Measurements from ENCODE around the gene COPS3. TPM values are rescaled to one million over a fixed set of nuclear protein-coding genes. Genes with fewer than 3 reads are reported as not detected.

Gene COPS3
- total RNA-seq, 1 donor from 2014 or later: 125 TPM

- H3K4me1 Mint-ChIP-seq: peaks cover 11% of the 10 kb centered on the region
- no peaks in the 10 kb centered on the region for H3K27me3 Mint-ChIP-seq
- no peak overlapping the region for H3K27ac Mint-ChIP-seq
- H3K36me3 Mint-ChIP-seq (ENCODE audit: low read depth): peaks cover 23% of the 10 kb centered on the region
- intact Hi-C loops (cut with micrococcal nuclease): loop anchor here (5.0 kb wide), 1 partner anchor 74 kb away; the partner anchor contains the start of gene COPS3
- H3K4me3 Mint-ChIP-seq: no peak overlapping the region
- no peak for DNase-seq
- no peaks in the 10 kb centered on the region for H3K9me3 Mint-ChIP-seq
Measured at GRCh38 chr17:17207998-17208397, 73.0 kb downstream of the COPS3 start.

- Mint-ChIP-seq H3K9me3 (no peaks in the 10 kb centered on the region), H3K27me3 (no peaks in the 10 kb centered on the region), H3K27ac (peak overlapping the region; percentile 42), H3K4me3 (peak overlapping the region; percentile 60), H3K4me1 (peaks cover 11% of the 10 kb centered on the region), H3K36me3 (ENCODE audit: low read depth) (peaks cover 26% of the 10 kb centered on the region)
- DNase-seq: no peak
- intact Hi-C loops (cut with micrococcal nuclease): loop anchor here (5.0 kb wide), 1 partner anchor 75 kb away; the partner anchor contains the start of gene COPS3
Measured at GRCh38 chr17:17206913-17207335, 74.1 kb downstream of the COPS3 start.

GRCh38 chr17:17206124-17206912 is 74.7 kb downstream of the COPS3 start, which contains the start of gene PLD6:
TSS of gene PLD6 (minus strand) at chr17:17206333. CDS start at chr17:17206286, 47 bp downstream.
- intact Hi-C loops (cut with micrococcal nuclease): loop anchor here (5.0 kb wide), 1 partner anchor 76 kb away; the partner anchor contains the start of gene COPS3
- H3K4me1 Mint-ChIP-seq: peaks cover 11% of the 10 kb centered on the region
- peak within 1 kb of the TSS; percentile 90 for H3K4me3 Mint-ChIP-seq

GRCh38 chr17:17205368-17206123 is 75.5 kb downstream of the COPS3 start:
- H3K9me3 Mint-ChIP-seq: no peaks in the 10 kb centered on the region
- H3K4me1 Mint-ChIP-seq: peaks cover 11% of the 10 kb centered on the region
- H3K27me3 Mint-ChIP-seq: no peaks in the 10 kb centered on the region
- peak; percentile 83 for DNase-seq
- peaks cover 31% of the 10 kb centered on the region for H3K36me3 Mint-ChIP-seq (ENCODE audit: low read depth)
- peak overlapping the region; percentile 96 for H3K27ac Mint-ChIP-seq
- H3K4me3 Mint-ChIP-seq: peak overlapping the region; percentile 90
- intact Hi-C loops (cut with micrococcal nuclease): loop anchor here (5.0 kb wide), 1 partner anchor 77 kb away; the partner anchor contains the start of gene COPS3

More at GRCh38 chr17:17206124-17206912, 74.7 kb downstream of the COPS3 start, which contains the start of gene PLD6:
- Mint-ChIP-seq H3K9me3 (no peaks in the 10 kb centered on the region), H3K36me3 (ENCODE audit: low read depth) (peaks cover 29% of the 10 kb centered on the region), H3K27ac (peak within 1 kb of the TSS; percentile 96), H3K27me3 (no peaks in the 10 kb centered on the region)
- peak; percentile 96 for DNase-seq

- DNase-seq: no peak
- H3K36me3 Mint-ChIP-seq (ENCODE audit: low read depth): peaks cover 34% of the 10 kb centered on the region
- intact Hi-C loops (cut with micrococcal nuclease): loop anchor here (5.0 kb wide), 1 partner anchor 78 kb away; the partner anchor contains the start of gene COPS3
Measured at GRCh38 chr17:17204635-17205231, 76.3 kb downstream of the COPS3 start.

GRCh38 chr17:17204041-17204591 is 76.9 kb downstream of the COPS3 start:
- H3K9me3 Mint-ChIP-seq: no peaks in the 10 kb centered on the region
- no peak for DNase-seq
- no peaks in the 10 kb centered on the region for H3K27me3 Mint-ChIP-seq
- peaks cover 11% of the 10 kb centered on the region for H3K4me1 Mint-ChIP-seq
- peak overlapping the region; percentile 90 for H3K4me3 Mint-ChIP-seq
- intact Hi-C loops (cut with micrococcal nuclease): no loop called here
- peak overlapping the region; percentile 96 for H3K27ac Mint-ChIP-seq
- H3K36me3 Mint-ChIP-seq (ENCODE audit: low read depth): peaks cover 34% of the 10 kb centered on the region

More at GRCh38 chr17:17204635-17205231, 76.3 kb downstream of the COPS3 start:
- Mint-ChIP-seq H3K4me3 (peak overlapping the region; percentile 90), H3K4me1 (peaks cover 11% of the 10 kb centered on the region), H3K27me3 (no peaks in the 10 kb centered on the region), H3K9me3 (no peaks in the 10 kb centered on the region), H3K27ac (peak overlapping the region; percentile 96)

- DNase-seq: no peak
- intact Hi-C loops (cut with micrococcal nuclease): no loop called here
- H3K9me3 Mint-ChIP-seq: no peaks in the 10 kb centered on the region
- no peaks in the 10 kb centered on the region for H3K27me3 Mint-ChIP-seq
- peaks cover 11% of the 10 kb centered on the region for H3K4me1 Mint-ChIP-seq
- H3K27ac Mint-ChIP-seq: no peak overlapping the region
- no peak overlapping the region for H3K4me3 Mint-ChIP-seq
- peaks cover 36% of the 10 kb centered on the region for H3K36me3 Mint-ChIP-seq (ENCODE audit: low read depth)
Measured at GRCh38 chr17:17203173-17203730, 77.8 kb downstream of the COPS3 start.

GRCh38 chr17:17201907-17202306 is 79.1 kb downstream of the COPS3 start:
- Mint-ChIP-seq H3K4me3 (no peak overlapping the region), H3K27me3 (no peaks in the 10 kb centered on the region), H3K9me3 (no peaks in the 10 kb centered on the region), H3K36me3 (ENCODE audit: low read depth) (peaks cover 44% of the 10 kb centered on the region), H3K27ac (no peak overlapping the region), H3K4me1 (peaks cover 18% of the 10 kb centered on the region)
- intact Hi-C loops (cut with micrococcal nuclease): no loop called here
- DNase-seq: no peak

- peaks cover 44% of the 10 kb centered on the region for H3K36me3 Mint-ChIP-seq (ENCODE audit: low read depth)
- H3K9me3 Mint-ChIP-seq: no peaks in the 10 kb centered on the region
Measured at GRCh38 chr17:17201271-17201670, 79.8 kb downstream of the COPS3 start.

GRCh38 chr17:17200831-17201230 is 80.2 kb downstream of the COPS3 start:
- H3K27ac Mint-ChIP-seq: no peak overlapping the region
- intact Hi-C loops (cut with micrococcal nuclease): no loop called here

More at GRCh38 chr17:17201271-17201670, 79.8 kb downstream of the COPS3 start:
- Mint-ChIP-seq H3K27me3 (no peaks in the 10 kb centered on the region), H3K4me3 (no peak overlapping the region), H3K27ac (no peak overlapping the region), H3K4me1 (peaks cover 18% of the 10 kb centered on the region)
- no peak for DNase-seq
- intact Hi-C loops (cut with micrococcal nuclease): no loop called here

GRCh38 chr17:17200311-17200710 is 80.7 kb downstream of the COPS3 start:
- no peak overlapping the region for H3K4me3 Mint-ChIP-seq
- intact Hi-C loops (cut with micrococcal nuclease): no loop called here
- H3K27me3 Mint-ChIP-seq: no peaks in the 10 kb centered on the region
- H3K9me3 Mint-ChIP-seq: no peaks in the 10 kb centered on the region
- peaks cover 43% of the 10 kb centered on the region for H3K36me3 Mint-ChIP-seq (ENCODE audit: low read depth)
- no peak for DNase-seq
- H3K27ac Mint-ChIP-seq: no peak overlapping the region
- H3K4me1 Mint-ChIP-seq: peaks cover 18% of the 10 kb centered on the region

More at GRCh38 chr17:17200831-17201230, 80.2 kb downstream of the COPS3 start:
- DNase-seq: no peak
- H3K4me1 Mint-ChIP-seq: peaks cover 18% of the 10 kb centered on the region
- peaks cover 44% of the 10 kb centered on the region for H3K36me3 Mint-ChIP-seq (ENCODE audit: low read depth)
- no peaks in the 10 kb centered on the region for H3K27me3 Mint-ChIP-seq
- no peak overlapping the region for H3K4me3 Mint-ChIP-seq
- no peaks in the 10 kb centered on the region for H3K9me3 Mint-ChIP-seq

GRCh38 chr17:17198281-17198680 is 82.8 kb downstream of the COPS3 start:
- no peak overlapping the region for H3K27ac Mint-ChIP-seq
- DNase-seq: no peak

GRCh38 chr17:17196776-17197175 is 84.3 kb downstream of the COPS3 start:
- no peak overlapping the region for H3K27ac Mint-ChIP-seq
- H3K9me3 Mint-ChIP-seq: no peaks in the 10 kb centered on the region
- H3K36me3 Mint-ChIP-seq (ENCODE audit: low read depth): peaks cover 20% of the 10 kb centered on the region
- peaks cover 7% of the 10 kb centered on the region for H3K4me1 Mint-ChIP-seq
- H3K27me3 Mint-ChIP-seq: no peaks in the 10 kb centered on the region
- intact Hi-C loops (cut with micrococcal nuclease): no loop called here
- H3K4me3 Mint-ChIP-seq: no peak overlapping the region
- no peak for DNase-seq

More at GRCh38 chr17:17198281-17198680, 82.8 kb downstream of the COPS3 start:
- Mint-ChIP-seq H3K4me1 (peaks cover 7% of the 10 kb centered on the region), H3K36me3 (ENCODE audit: low read depth) (peaks cover 28% of the 10 kb centered on the region), H3K27me3 (no peaks in the 10 kb centered on the region), H3K4me3 (no peak overlapping the region), H3K9me3 (no peaks in the 10 kb centered on the region)
- intact Hi-C loops (cut with micrococcal nuclease): no loop called here
